A673 (cell line): Measurements from ENCODE around the gene ADH1B.

Source experiments
- CTCF ChIP-seq: fragments of 300-800, 200-600 bp; sonication (generic); conservative IDR thresholded peaks from 2 replicates; pipeline ENCODE4 v1.5.1; 2017; ENCODE audit warnings: low read depth, mild to moderate bottlenecking, antibody characterized with exemption, low read length, moderate library complexity, mixed read lengths
- EZH2 ChIP-seq: fragments of 200-600 bp; sonication (generic); IDR thresholded peaks from 2 replicates; pipeline ENCODE4 v1.6.1; 2017; ENCODE audit warnings: borderline replicate concordance, low read depth, mild to moderate bottlenecking, mixed read lengths, antibody characterized with exemption, low read length; ENCODE audit not compliant: poor library complexity, severe bottlenecking

DNA sequence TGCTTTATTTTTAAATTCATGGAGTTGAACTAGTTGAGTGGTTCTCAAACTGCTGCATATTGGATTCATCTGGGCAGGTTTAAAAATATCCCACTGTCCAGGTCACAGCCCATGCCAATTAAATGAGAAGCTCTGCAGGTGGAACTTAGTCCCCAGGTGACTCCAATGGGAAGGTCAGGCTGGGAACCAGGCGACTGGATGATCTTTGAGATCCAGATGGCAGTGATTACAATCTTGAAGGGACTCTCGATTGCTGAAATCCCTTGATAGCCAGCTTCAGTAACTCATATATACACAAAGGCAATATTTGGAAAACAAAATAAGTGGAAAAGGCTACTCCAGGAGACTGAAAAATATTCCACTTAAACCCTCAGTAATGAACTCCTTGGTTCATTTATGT is 38.5 kb downstream of the ADH1B start:
- TF ChIP-seq CTCF (no peak), EZH2 (no peak)
